ENCODE results near the gene ZNF554.
"Not testable (repeated sequence)": the region's sequence is repeated elsewhere in the genome, so short reads cannot be mapped to it uniquely, and the experiment has no call there.

DNA sequence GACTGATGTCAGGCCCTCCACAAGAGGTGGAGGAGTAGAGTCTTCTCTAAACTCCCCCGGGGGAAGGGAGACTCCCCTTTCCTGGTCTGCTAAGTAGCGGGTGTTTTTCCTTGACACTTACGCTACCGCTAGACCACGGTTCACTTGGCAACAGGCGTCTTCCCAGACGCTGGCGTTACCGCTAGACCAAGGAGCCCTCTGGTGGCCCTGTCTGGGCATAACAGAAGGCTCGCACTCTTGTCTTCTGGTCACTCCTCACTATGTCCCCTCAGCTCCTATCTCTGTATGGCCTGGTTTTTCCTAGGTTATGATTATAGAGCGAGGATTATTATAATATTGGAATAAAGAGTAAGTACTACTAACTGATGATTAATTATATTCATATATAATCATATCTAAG, 52.5 kb downstream of the ZNF554 start:
- not testable (repeated sequence) for TF ChIP-seq POLR2A (IDR thresholded peaks at IDR 0.05); POLR2AphosphoS5 (IDR thresholded peaks at IDR 0.05; ENCODE audit: insufficient read depth in 1 of 2, low read depth in 1 of 2)
- TF ChIP-seq, protein P1, sequence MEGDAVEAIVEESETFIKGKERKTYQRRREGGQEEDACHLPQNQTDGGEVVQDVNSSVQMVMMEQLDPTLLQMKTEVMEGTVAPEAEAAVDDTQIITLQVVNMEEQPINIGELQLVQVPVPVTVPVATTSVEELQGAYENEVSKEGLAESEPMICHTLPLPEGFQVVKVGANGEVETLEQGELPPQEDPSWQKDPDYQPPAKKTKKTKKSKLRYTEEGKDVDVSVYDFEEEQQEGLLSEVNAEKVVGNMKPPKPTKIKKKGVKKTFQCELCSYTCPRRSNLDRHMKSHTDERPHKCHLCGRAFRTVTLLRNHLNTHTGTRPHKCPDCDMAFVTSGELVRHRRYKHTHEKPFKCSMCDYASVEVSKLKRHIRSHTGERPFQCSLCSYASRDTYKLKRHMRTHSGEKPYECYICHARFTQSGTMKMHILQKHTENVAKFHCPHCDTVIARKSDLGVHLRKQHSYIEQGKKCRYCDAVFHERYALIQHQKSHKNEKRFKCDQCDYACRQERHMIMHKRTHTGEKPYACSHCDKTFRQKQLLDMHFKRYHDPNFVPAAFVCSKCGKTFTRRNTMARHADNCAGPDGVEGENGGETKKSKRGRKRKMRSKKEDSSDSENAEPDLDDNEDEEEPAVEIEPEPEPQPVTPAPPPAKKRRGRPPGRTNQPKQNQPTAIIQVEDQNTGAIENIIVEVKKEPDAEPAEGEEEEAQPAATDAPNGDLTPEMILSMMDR (IDR thresholded peaks at IDR 0.05), result not testable (repeated sequence)
